Liver (tissue), 2 donors: ENCODE data around the gene MCTP1.

Experiments used
- CTCF ChIP-seq: fragments of 150-350 bp; IDR thresholded peaks from 2 replicates; pipeline ENCODE4 v1.5.1; 2017; ENCODE audit warnings: improper control_type of control experiment, low read depth, low read length; ENCODE audit not compliant: missing input control
- MAX ChIP-seq: IDR thresholded peaks from 2 replicates; pipeline ENCODE4 v1.6.1; 2016; ENCODE audit warnings: antibody characterized with exemption
- donor health status: healthy.

- TF ChIP-seq CTCF (no peak), MAX (no peak)
These were observed 252.1 kb downstream of the MCTP1 start for GRCh38 chr5:95032801-95033200.
